Suppressor macrophage treated with lipopolysaccharide for 4 hours (primary cell): ENCODE results near the gene INTS6.
A peak's percentile ranks its signal among the peaks of the same experiment; 100 is the strongest.
"Not testable (repeated sequence)": the region's sequence is repeated elsewhere in the genome, so short reads cannot be mapped to it uniquely, and the experiment has no call there.

ENCODE experiments used
- DNase-seq: peaks from one replicate; pipeline ENCODE4 v3.0.0-alpha.2; 2020

INTS6 gene

DNA sequence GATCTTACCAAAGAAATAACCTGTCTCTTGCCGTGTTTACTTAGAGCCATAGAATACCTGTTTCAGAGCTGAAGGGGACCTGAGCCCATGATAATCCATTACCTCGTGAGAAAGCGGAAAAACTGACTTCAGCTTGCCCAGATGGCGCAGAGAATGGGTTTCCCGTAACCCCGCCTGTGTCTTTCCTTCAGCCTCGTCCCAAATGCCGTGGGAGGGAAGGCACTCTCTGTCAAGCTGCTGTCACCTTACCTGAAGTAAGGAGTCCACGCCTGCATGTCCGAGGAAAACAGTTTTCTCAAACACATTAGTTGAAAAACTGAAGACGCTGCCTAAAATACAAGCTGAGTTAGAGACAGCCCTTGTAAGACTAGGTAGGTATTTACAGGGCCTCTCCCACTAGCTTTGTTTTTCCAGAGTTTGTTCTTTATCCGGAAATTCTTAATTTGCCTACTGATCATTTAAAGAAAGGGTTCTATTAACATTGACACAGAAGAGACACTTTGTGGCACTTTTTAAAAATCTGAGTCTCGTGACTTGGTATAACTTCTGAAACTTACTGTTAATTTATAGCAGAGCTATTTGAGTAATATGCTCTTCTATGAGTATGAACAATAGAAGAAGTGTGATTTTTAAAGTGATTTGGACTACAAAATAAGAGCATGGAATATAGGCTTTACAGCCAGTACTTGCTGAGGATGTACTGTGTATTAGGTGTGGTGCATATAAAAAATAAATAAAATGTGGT lies 1.3 kb upstream of the INTS6 start:
- DNase-seq: peak; percentile 37

DNA sequence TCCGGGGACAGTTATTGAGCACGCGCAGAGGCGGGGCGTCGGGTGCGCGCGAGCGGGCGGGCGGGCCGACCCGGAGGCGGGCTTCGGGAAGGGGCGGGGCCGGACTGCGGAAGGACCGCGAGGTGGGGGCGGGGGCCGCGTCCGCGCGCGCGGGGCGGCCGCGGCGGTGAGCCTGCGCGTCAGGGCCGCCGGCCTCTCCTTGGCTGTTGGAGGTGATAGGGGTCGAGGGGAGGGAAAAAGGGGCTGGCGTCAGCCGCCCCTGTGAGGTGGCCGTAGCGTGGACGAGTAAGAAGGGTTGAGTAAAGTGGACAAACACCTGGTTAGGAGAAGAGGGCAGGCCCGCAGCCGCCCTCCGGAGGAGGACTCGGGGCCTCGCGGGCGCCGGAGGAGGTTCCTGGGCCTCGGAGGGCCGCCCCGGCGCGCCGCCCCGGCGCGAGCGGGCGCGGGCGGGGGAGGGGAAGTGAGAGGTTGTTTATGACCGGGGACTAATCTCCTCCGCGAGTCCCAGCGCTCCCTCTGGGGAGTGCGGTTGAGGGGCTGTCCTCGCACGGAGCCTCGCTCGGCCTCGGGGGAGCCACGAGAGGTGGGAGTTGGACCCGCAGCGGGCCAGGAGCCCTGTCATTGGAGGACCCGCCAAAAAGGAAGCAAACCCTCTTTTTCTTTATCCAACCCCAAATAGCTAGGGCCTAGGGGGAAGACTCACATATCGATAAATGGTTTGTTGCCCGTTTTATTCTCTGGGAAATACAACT lies 547 bp upstream of the INTS6 start:
- DNase-seq: peak; percentile 81

DNA sequence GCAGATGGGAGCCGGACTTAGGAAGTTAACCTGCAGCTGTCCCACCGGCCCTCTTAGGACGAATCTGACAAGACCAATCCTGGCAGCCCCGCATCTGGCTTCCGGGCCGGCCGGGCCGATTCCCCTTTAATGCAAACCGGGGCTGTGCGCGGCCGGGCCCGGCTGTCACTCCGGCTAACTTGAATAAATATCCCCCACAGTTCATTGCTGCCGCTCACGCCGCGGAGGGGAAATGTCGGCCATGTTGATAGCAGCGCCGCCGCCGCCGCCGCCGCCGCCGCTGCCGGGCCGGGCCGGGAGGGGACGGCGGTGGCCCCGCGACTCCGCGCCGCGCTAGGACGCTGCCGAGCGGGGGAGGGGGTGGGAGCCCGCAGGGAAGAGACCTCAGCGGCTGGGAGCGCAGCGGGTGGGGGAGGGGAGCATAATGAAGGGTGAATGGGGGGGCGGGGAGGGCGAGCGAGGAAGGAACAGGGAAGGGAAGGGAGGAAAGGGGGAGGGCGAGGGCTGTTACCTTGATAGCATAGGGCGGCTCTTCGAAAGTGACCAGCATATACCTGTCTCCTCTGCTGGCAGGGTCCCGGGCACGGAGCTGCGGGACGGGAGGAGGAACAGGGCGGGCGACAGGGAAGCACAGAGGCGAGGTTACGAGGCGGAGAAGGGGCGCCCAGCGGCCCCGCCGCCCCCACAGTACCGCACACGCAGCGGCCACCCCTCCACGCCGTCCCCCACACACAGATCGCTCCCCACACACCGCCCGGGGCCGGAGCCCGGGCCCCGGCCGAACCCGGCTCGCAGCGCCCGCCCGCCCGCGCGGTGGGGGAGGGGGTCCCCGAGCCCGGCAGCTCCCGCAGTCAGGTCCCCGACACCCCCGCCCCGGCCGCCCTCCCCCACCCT lies 1.1 kb downstream of the INTS6 start:
- peak; percentile 85 for DNase-seq

DNA sequence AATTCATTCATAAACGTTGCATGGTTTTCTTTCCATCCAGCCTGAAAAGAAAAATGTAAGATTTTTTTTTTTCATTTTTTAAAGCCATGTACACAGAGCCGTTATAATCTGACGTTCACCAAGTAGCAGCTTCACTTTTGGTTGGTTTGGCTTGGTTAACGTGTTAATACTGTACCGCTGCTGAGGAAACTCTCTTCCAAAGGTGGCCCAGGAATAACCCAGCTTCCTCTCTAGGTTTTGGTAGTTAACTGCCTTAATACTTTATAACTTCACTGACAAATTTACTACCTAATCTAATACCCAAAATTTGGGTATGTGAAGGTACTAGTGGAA lies 1.7 kb downstream of the INTS6 start:
- DNase-seq: no peak

DNA sequence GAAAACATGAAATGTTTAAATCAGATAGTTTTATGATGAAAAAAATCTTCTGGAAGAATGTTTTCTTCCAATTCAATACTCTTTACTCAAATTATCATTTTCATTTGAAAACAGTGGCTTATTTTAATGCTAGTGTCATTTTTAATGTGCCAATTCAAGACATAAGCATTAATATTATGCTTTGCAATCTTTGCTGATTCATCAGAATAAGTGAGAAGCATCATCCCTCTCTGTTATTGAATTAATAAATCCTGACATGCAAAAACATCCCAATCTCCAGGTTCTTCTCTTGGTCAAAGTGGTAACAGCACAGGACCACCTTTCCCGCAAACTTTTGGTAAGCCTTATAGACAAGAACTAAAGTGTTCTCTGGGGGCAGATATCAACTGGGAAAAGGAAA lies 3.8 kb downstream of the INTS6 start:
- no peak for DNase-seq

GRCh38 chr13:51444922-51445321 lies 7.9 kb downstream of the INTS6 start:
- peak; percentile 34 for DNase-seq

GRCh38 chr13:51440381-51440780 lies 12.5 kb downstream of the INTS6 start:
- no peak for DNase-seq

DNA sequence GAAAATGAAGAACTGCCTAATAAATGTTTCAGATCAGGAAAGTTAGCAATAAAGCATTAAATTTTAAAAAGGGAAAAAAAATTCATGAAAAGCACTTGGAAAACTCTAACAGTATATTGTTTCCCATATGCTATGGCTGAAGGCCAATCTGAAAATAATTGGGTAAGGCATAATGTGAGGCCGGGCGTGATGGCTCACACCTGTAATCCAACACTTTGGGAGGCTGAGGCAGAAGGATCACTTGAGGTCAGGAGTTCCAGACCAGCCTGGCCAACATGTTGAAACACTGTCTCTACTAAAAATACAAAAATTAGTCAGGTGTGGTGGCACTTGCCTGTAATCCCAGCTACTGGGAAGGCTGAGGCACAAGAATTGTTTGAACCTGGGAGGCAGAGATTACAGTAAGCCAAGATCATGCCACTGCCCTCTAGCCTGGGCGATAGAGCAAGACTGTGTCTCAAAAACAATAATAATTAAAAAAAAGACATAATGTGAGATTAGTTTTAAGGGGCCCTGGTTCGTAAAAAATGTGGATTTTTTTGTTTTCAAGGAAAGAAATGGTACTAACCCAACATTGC lies 15.2 kb downstream of the INTS6 start:
- DNase-seq: no peak

DNA sequence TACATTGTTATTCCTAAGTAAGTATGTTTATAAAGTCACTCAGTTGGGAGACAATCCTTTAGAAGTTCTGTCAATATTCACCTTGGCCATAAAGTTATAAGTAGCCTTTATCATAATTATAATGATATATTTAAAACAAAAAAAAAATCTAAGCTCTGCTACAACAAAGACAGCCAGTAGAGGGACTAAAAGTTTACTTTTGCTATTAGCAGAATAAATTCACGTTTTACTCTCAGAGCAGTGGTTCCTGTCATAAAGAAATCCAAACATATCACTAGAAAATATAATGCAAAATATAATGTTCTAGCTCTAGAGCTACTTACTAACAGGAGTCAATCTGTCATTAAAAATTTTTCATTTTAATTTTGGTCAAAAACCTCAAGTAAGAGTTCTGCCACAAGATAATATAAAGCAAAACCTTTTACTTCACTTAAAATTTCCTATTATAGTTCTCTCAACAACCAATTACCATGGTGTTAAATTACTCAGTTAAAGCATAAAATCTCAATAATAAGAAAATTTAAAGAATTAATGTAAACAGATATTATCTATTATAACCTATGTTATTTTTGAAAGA lies 17.7 kb downstream of the INTS6 start:
- DNase-seq: peak; percentile 57

GRCh38 chr13:51432576-51432975 lies 20.3 kb downstream of the INTS6 start:
- no peak for DNase-seq

GRCh38 chr13:51426982-51427381 lies 25.9 kb downstream of the INTS6 start:
- DNase-seq: no peak

DNA sequence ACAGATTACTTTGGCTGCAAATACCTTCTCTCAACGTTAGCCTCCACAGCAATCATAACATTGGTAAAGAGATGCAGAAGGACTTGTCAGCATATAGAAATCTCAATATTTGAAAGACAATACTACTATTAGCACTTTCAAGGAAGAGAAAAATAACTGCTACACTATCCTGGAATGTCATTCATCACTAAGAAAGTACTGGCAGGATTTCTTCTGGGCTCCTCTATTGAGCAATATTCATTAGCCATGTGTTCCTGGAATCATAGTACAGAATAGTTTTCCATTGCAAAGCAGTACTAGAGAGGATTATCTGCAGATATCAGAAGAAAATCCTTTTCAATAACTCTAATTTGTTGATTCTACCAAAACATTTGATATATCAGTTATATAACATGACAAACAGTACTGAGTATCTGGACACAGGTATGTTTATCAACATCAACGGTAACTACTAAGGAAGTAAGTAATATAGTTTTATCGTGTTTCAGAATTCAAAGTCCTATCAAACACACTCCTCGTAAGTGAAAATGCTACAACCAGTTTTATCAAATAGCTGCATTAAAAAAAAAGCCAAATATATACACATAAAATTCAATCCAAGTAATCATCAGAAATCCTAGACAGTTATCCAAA lies 27.3 kb downstream of the INTS6 start:
- no peak for DNase-seq

GRCh38 chr13:51423766-51424165 lies 29.1 kb downstream of the INTS6 start:
- DNase-seq: no peak

- DNase-seq: no peak
Observed at GRCh38 chr13:51422484-51422883, 30.4 kb downstream of the INTS6 start.

DNA sequence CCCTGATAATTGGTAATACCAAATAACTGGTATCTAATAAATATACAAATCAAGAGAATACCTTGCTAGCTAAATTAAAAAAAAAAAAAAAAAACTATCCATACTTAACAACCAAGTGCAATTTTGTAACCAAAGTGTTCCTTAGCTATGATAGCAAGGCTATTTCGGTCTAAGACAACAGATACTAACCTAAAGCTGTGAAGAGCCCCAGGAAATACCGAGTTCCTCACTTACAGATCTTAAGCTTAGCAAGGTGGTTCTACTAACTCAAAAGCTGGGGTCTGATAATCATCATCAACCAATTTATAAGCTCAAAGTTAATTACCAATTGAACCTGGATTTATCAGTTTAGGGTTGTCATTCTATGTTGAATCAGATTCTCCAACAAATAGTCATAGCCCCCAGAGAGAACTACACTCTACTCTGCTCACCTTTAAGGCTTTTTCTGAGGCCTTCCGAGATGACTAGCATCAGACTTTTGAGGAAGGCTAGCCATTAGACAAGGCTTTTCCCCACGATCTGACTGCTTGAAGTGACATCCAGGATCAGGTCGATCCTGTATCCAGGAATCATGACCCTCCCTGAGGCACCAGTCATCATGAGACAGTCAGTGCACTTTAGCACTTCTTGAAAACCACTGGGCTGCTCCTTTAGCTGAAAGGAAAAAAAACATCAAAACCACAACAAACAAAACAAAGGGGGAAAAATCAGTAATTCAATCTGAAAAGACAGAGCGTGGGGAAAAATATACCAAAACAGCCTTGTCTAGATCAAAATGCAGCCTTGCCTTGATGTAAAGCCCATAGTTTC lies 31.9 kb downstream of the INTS6 start:
- DNase-seq: no peak

DNA sequence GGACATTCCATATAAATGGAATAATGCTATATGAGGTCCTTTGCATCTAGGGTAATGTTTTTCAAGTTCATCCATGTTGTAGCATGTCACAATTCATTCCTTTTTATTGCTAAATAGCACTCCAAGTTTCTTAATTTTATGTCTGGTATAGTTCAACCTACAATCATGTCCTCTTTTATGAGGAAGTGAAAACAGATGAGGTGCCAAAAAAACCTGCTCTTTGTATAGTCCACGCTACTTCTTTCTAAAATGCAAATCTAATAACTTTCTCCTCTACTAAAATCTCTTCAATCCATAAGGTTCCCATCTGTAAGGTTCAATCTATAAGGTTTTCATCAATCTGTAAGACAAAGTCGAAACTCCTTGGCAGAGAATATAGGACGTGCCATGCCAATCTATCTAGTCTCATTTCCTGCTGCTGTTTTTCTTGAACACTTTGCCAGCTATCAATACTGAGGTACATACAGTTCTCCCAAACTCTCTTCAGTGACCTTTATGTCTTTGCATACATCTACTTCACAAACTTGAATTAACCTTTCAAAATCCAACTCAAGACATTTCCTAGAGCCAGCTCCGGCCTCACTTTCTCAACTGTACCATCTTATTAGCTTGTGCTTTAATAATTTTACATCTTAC lies 33.7 kb downstream of the INTS6 start:
- peak; percentile 46 for DNase-seq

GRCh38 chr13:51417716-51418115 lies 35.1 kb downstream of the INTS6 start:
- no peak for DNase-seq

DNA sequence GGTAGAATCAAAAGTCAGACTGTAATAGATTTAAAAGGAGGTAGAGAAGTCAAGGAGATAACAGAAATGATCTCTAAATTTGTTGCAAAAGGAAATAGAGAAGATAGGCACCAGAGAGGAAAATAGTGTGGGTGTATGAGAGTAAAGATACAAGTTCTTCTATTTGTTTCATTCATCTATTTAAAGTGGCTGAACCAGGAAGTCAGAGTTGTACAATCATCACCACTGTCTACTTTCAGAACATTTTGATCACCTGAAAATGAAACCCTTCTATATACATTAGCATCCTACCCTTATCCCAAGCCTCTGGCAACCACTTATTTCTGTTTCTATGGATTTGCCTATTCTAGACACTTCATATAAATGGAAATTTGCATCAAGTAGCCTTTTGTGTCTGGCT lies 36.7 kb downstream of the INTS6 start:
- DNase-seq: peak; percentile 12

DNA sequence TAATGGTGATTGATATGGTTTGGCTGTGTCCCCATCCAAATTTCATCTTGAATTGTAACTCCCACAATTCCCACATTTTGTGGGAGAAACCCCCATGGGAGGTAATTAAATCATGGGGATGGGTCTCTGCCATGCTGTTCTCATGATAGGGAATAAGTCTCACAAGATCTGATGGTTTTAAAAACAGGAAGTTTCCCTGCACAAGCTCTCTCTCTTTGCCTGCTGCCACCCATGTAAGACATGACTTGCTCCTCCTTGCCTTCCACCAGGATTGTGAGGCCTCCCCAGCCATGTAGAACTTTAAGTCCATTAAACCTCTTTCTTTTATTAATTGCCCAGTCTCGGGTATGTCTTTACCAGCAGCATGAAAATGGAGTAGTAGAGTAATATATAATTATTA lies 37.5 kb downstream of the INTS6 start:
- DNase-seq: not testable (repeated sequence)

- no peak for DNase-seq
Observed at GRCh38 chr13:51412431-51412830, 40.4 kb downstream of the INTS6 start.

- no peak for DNase-seq
Observed at GRCh38 chr13:51405176-51405575, 47.7 kb downstream of the INTS6 start.
